Heart right ventricle (tissue), 16 donors: Measurements from ENCODE around the gene RUNX1. TPM values are rescaled to one million over a fixed set of nuclear protein-coding genes. Genes with fewer than 3 reads are reported as not detected.

Experiments
- ATAC-seq, 8 donors: fragments of 200-7000 bp; cut with Tn5 transposase; one replicate each; pipeline ENCODE4 v1.9.1; 2020; ENCODE audit warnings: mild to moderate bottlenecking in 8 of 8, moderate library complexity in 8 of 8, moderate number of reproducible peaks in 1 of 8
- DNase-seq, 2 donors: peaks; one replicate each; pipeline ENCODE4 v3.0.0-alpha.2; 2020
- H3K27ac ChIP-seq, 10 donors: fragments of 200-600 bp; sonication (generic) in 2 of 10; one replicate each; pipeline versions ENCODE4 v1.5.0 to v1.8.0; 2020 to 2022; ENCODE audit warnings: mild to moderate bottlenecking in 3 of 10
- H3K27me3 ChIP-seq, 7 donors: fragments of 200-600 bp; one replicate each; pipeline ENCODE4 v1.8.0; 2021 to 2022; ENCODE audit warnings: mild to moderate bottlenecking in 2 of 7
- H3K36me3 ChIP-seq, 9 donors: fragments of 200-600 bp; sonication (generic) in 1 of 9; one replicate each; pipeline versions ENCODE4 v1.5.0 to v1.8.0; 2020 to 2022; ENCODE audit warnings: mild to moderate bottlenecking in 2 of 9
- H3K4me1 ChIP-seq, 9 donors: fragments of 200-600 bp; sonication (generic) in 1 of 9; one replicate each; pipeline versions ENCODE4 v1.5.0 to v1.8.0; 2020 to 2022; ENCODE audit warnings: mild to moderate bottlenecking in 4 of 9
- H3K4me3 ChIP-seq, 10 donors: fragments of 200-600 bp; sonication (generic) in 2 of 10; one replicate each; pipeline versions ENCODE4 v1.5.0 to v1.8.0; 2020 to 2022; ENCODE audit warnings: mild to moderate bottlenecking in 7 of 10, moderate library complexity in 2 of 10
- H3K9me3 ChIP-seq, 11 donors: fragments of 200-600 bp in 10 of 11; sonication (generic) in 2 of 11; one replicate each; pipeline versions ENCODE4 v1.5.0 to v1.8.0; 2013 to 2022; ENCODE audit warnings: mild to moderate bottlenecking in 2 of 11, control low read depth in 1 of 11, moderate library complexity in 1 of 11
- CTCF ChIP-seq, 9 donors: fragments of 200-600 bp; sonication (generic) in 2 of 9; IDR thresholded peaks; one replicate each; pipeline versions ENCODE4 v1.5.0 to v1.8.0; 2021 to 2022; ENCODE audit warnings: antibody characterized with exemption in 9 of 9, mild to moderate bottlenecking in 5 of 9, moderate library complexity in 1 of 9
- WGBS, 2 donors: extraction: QIAGEN DNeasy Blood & Tissue Kit; methylation state at CpG; one replicate each; pipeline ENCODE4 v1.1.7; 2013; ENCODE audit warnings: inconsistent platforms in 1 of 2; 5-methylcytosine and 5-hydroxymethylcytosine counted together
- intact Hi-C, 10 donors: fragments of 100-400 bp; cut with DNase I; formaldehyde crosslinking; loops; one replicate each; pipeline versions ENCODE4 v1.11.1 to v1.14.2; 2022
- polyA plus RNA-seq, 2 donors: library from polyadenylated mRNA; stranded (reverse); fragments of 200-250 nt; gene quantifications; one replicate each; pipeline ENCODE4 v1.2.3, GENCODE V29; 2013
- total RNA-seq, 10 donors: library from RNA; stranded (reverse); fragmentation: NEBNext Ultra II Directional in 3 of 10; extraction: Animal tissue kit (Norgen Biotek cat#: 25700) in 3 of 10; gene quantifications; one replicate each; pipeline versions ENCODE4 v1.2.1 to v1.2.4, GENCODE V29; 2021 to 2023
- donor health status: Arrhythmogenic right ventricular cardiomyopathy.
- donor health status: ischemic (EF 13 %, LVEDD 7.1; RV severe dilation, severe dysfunction).
- donor health status: healthy with polysubstance abuse.
- donor health status: DM: no; HTN: yes; CAD: no.
- donor health status: DM: no; HTN: no; CAD: no.
- donor health status: ischemic (EF 25% LVEDD 6.9; RV normal size, moderate dysfunction).
- donor health status: ischemic (EF 25% LVEDD 5.7; RV mildly dilated, moderate dysfunction).
- donor health status: healthy.
- donor health status: DM: yes; HTN: yes; CAD: no.
- donor health status: Ischemic cardiomyopathy.
- donor health status: ischemic (EF 35%, LVEDD 5.7; RV mildly dilated, moderate dysfunction).
- donor health status: nonischemic (EF 11% LVEDD 7.7; RV severe dilation, severe dysfunction).
- donor health status: DM: yes; HTN: yes; CAD: no.
- donor health status: PGD.
- donor health status: ischemic (EF 29% LVEDD 5.4; RV normal size, mild dysfunction).
- donor health status: nonischemic (EF 23%, LVEDD 6.1; RV moderate dilation, normal function).

Gene RUNX1
- total and polyA plus RNA-seq, 12 donors: 0.88 to 29.3 (median 3.5) TPM

GRCh38 chr21:34900376-34900775 is 148.7 kb downstream of the RUNX1 start:
- peaks cover 0 to 48% (median 18%) of the 10 kb centered on the region in 7 donors for H3K27me3 ChIP-seq
- 82 to 93% methylated on average over 2 of the region's 2 CpGs for WGBS, 2 donors
- no peak for ATAC-seq
- DNase-seq: no peak
- intact Hi-C loops: loop anchor here in 1 of 10 donors (10.0 kb wide), 1 partner anchor 156 kb away; no protein-coding TSS in a partner anchor
- H3K36me3 ChIP-seq: no peaks in the 10 kb centered on the region
- no peak for TF ChIP-seq CTCF (IDR thresholded peaks at IDR 0.05)
- no peak overlapping the region for H3K27ac ChIP-seq
- H3K4me3 ChIP-seq: no peak overlapping the region
- H3K9me3 ChIP-seq: peaks cover 0 to 21% (median 9%) of the 10 kb centered on the region in 11 donors
- H3K4me1 ChIP-seq: no peaks in the 10 kb centered on the region

- 63 to 93% methylated on average over 1 of the region's 1 CpG for WGBS, 2 donors
- H3K27me3 ChIP-seq: peaks cover 0 to 47% (median 22%) of the 10 kb centered on the region in 7 donors
- no peaks in the 10 kb centered on the region for H3K4me1 ChIP-seq
- DNase-seq: no peak
- no peak for TF ChIP-seq CTCF (IDR thresholded peaks at IDR 0.05)
- no peak for ATAC-seq
- H3K4me3 ChIP-seq: no peak overlapping the region
- intact Hi-C loops: loop anchor here in 6 of 10 donors (10.0 kb wide), 4 partner anchors 155 to 715 kb away; no protein-coding TSS in a partner anchor
- H3K9me3 ChIP-seq: peaks cover 0 to 21% (median 9%) of the 10 kb centered on the region in 11 donors
- no peak overlapping the region for H3K27ac ChIP-seq
- H3K36me3 ChIP-seq: no peaks in the 10 kb centered on the region
These were observed 149.3 kb downstream of the RUNX1 start for GRCh38 chr21:34899760-34900159.

- Histone ChIP-seq H3K4me3 (no peak overlapping the region), H3K4me1 (no peaks in the 10 kb centered on the region), H3K9me3 (peaks cover 0 to 21% (median 9%) of the 10 kb centered on the region in 11 donors), H3K27me3 (peaks cover 0 to 44% (median 22%) of the 10 kb centered on the region in 7 donors), H3K36me3 (no peaks in the 10 kb centered on the region), H3K27ac (no peak overlapping the region)
- DNase-seq (no peak), ATAC-seq (no peak)
- WGBS, 2 donors: 67 to 80% methylated on average over 2 of the region's 2 CpGs
- no peak for TF ChIP-seq CTCF (IDR thresholded peaks at IDR 0.05)
- intact Hi-C loops: loop anchor here in 5 of 10 donors (10.0 kb wide), 3 partner anchors 305 to 715 kb away; no protein-coding TSS in a partner anchor
These were observed 149.8 kb downstream of the RUNX1 start for GRCh38 chr21:34899302-34899701.

GRCh38 chr21:34897828-34898227 is 151.3 kb downstream of the RUNX1 start:
- Histone ChIP-seq H3K27ac (no peak overlapping the region), H3K27me3 (peaks cover 0 to 49% (median 30%) of the 10 kb centered on the region in 7 donors), H3K4me3 (no peak overlapping the region), H3K36me3 (no peaks in the 10 kb centered on the region), H3K9me3 (peaks cover 0 to 21% (median 9%) of the 10 kb centered on the region in 11 donors), H3K4me1 (no peaks in the 10 kb centered on the region)
- DNase-seq: no peak
- no peak for ATAC-seq
- WGBS, 2 donors: 49 to 85% methylated on average over 2 of the region's 2 CpGs
- TF ChIP-seq CTCF (IDR thresholded peaks at IDR 0.05): no peak
- intact Hi-C loops: loop anchor here in 5 of 10 donors (10.0 kb wide), 3 partner anchors 307 to 717 kb away; no protein-coding TSS in a partner anchor
